ENCODE results near the gene INPP5D.

GRCh38 chr2:233040571-233040970 is 19.6 kb upstream of the INPP5D start:
- no peak for TF ChIP-seq EGR1 (IDR thresholded peaks at IDR 0.05; ENCODE audit: low read depth in 2 of 2)
- TF ChIP-seq FOXA1 (IDR thresholded peaks at IDR 0.05): no peak
- TF ChIP-seq CTCF (IDR thresholded peaks at IDR 0.05; ENCODE audit: low read depth, low read length, missing input control): no peak
- no peak for TF ChIP-seq MAX (IDR thresholded peaks at IDR 0.05)
- no peak for TF ChIP-seq REST (IDR thresholded peaks at IDR 0.05)
- TF ChIP-seq RXRA (IDR thresholded peaks at IDR 0.05): no peak

All from liver (tissue), 3 donors.